ENCODE results near the gene NUDT3.

DNA sequence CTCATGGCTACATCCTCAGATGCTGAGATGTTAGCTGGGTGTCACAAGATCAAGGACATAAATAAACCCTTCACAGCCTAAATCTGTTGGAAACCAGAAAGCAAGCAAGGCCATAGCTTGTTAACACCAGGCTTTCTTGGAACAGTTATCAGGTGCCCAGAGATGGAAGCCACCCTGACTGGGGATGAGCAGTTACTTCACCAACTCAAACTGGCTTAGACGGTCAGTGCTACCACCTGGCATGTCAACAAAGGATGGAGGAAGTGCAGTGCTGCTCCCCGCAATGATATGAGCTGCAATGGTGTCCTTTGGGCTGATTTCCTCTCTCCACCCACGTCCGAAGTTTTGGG lies 114.7 kb downstream of the NUDT3 start:
- TF ChIP-seq, protein P1, sequence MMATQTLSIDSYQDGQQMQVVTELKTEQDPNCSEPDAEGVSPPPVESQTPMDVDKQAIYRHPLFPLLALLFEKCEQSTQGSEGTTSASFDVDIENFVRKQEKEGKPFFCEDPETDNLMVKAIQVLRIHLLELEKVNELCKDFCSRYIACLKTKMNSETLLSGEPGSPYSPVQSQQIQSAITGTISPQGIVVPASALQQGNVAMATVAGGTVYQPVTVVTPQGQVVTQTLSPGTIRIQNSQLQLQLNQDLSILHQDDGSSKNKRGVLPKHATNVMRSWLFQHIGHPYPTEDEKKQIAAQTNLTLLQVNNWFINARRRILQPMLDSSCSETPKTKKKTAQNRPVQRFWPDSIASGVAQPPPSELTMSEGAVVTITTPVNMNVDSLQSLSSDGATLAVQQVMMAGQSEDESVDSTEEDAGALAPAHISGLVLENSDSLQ (IDR thresholded peaks at IDR 0.05) = no peak
- TF ChIP-seq TARDBP (IDR thresholded peaks at IDR 0.05) (no peak), FOXM1 (IDR thresholded peaks at IDR 0.05; ENCODE audit: borderline replicate concordance) (no peak), LEF1 (IDR thresholded peaks at IDR 0.05; ENCODE audit: borderline replicate concordance) (no peak), SUZ12 (IDR thresholded peaks at IDR 0.05) (no peak), SP1 (IDR thresholded peaks at IDR 0.05) (no peak), NFRKB (IDR thresholded peaks at IDR 0.05) (no peak), CTBP1 (IDR thresholded peaks at IDR 0.05; ENCODE audit: borderline replicate concordance) (no peak), ZNF384 (IDR thresholded peaks at IDR 0.05) (no peak), HDGF (IDR thresholded peaks at IDR 0.05; ENCODE audit: borderline replicate concordance) (no peak), FOXA1 (IDR thresholded peaks at IDR 0.05) (no peak), ELF4 (IDR thresholded peaks at IDR 0.05) (no peak), BHLHE40 (IDR thresholded peaks at IDR 0.05; ENCODE audit: borderline replicate concordance) (no peak), L3MBTL2 (conservative IDR thresholded peaks at IDR 0.05) (no peak)

Data from HEK293T (cell line).